Activated naive CD8-positive, alpha-beta T cell treated with anti-CD3 and anti-CD28 coated beads, Interleukin-2, amount 50 U/mL, for 24 hours (primary cell): ENCODE data around the gene PAGE1.

Source experiments
- ATAC-seq: fragments of 150-1000 bp; cut with Tn5 transposase; one replicate; pipeline ENCODE4 v1.10.0; 2021
- DNase-seq: peaks from one replicate; pipeline ENCODE4 v3.0.0; 2021
- H3K27ac Mint-ChIP-seq: one replicate; pipeline ENCODE4 v1.8.0; 2021; ENCODE audit warnings: mild to moderate bottlenecking, mixed read lengths
- H3K27me3 Mint-ChIP-seq: one replicate; pipeline ENCODE4 v1.8.0; 2021; ENCODE audit warnings: mixed read lengths
- H3K36me3 Mint-ChIP-seq: one replicate; pipeline ENCODE4 v1.8.0; 2021; ENCODE audit warnings: low read depth, mixed read lengths
- H3K4me1 Mint-ChIP-seq: one replicate; pipeline ENCODE4 v1.8.0; 2021; ENCODE audit warnings: mixed read lengths
- H3K4me3 Mint-ChIP-seq: one replicate; pipeline ENCODE4 v1.8.0; 2021; ENCODE audit warnings: mild to moderate bottlenecking, moderate library complexity, mixed read lengths
- H3K9me3 Mint-ChIP-seq: one replicate; pipeline ENCODE4 v1.8.0; 2021; ENCODE audit warnings: mixed read lengths

PAGE1 gene

GRCh38 chrX:49673394-49673793, 22.4 kb downstream of the PAGE1 start:
- ATAC-seq: no peak
- Mint-ChIP-seq H3K4me3 (no peak overlapping the region), H3K4me1 (no peaks in the 10 kb centered on the region), H3K27ac (no peak overlapping the region), H3K27me3 (peaks cover 2% of the 10 kb centered on the region), H3K9me3 (no peaks in the 10 kb centered on the region), H3K36me3 (no peaks in the 10 kb centered on the region)
- no peak for DNase-seq

DNA sequence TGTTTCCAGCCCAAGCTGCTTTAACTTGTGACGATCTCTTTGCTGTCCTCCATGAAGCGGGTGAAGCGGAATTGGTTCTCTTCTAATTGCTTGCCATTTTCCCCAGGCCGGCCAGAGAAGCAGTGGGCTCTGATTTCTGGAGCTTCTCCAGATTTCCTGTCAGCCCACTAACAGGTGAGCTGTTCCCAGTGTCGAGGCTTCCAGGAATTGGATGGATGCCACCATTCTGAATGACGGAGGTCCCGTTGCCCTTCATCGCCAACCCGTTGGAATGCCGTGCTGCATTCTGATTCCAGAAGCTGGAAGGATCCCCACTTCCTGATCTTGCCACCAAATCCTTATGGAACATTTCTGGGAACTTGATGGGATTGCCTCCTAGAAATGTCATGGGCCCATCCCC, 31.0 kb downstream of the PAGE1 start:
- H3K27ac Mint-ChIP-seq: no peak overlapping the region
- no peak overlapping the region for H3K4me3 Mint-ChIP-seq
- H3K9me3 Mint-ChIP-seq: no peaks in the 10 kb centered on the region
- no peak for DNase-seq
- H3K4me1 Mint-ChIP-seq: no peaks in the 10 kb centered on the region
- H3K27me3 Mint-ChIP-seq: no peaks in the 10 kb centered on the region
- H3K36me3 Mint-ChIP-seq: no peaks in the 10 kb centered on the region
- no peak for ATAC-seq

DNA sequence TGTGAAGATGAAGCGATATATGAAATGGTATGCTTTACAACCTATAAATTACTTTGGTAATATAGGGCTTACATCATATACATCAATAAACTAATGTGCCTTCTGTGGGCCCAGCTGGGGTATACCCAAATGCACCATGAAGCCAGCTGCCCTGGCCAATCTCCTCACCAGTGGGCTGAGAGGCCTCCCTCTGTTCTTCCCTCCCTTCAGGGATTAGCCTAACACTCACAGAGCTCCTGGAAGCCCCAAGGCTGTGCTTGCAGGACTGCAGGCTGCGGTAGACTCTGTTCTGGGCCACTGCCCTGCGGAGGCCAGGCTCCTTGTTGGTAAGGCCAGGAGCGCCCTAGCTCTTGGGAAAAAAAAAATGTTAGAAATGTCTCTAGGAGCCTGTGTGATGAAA, 33.9 kb downstream of the PAGE1 start:
- DNase-seq (no peak), ATAC-seq (no peak)
- Mint-ChIP-seq H3K4me3 (no peak overlapping the region), H3K9me3 (no peaks in the 10 kb centered on the region), H3K4me1 (no peaks in the 10 kb centered on the region), H3K27ac (no peak overlapping the region), H3K27me3 (no peaks in the 10 kb centered on the region), H3K36me3 (no peaks in the 10 kb centered on the region)

GRCh38 chrX:49659771-49660170, 36.0 kb downstream of the PAGE1 start:
- H3K9me3 Mint-ChIP-seq: no peaks in the 10 kb centered on the region
- DNase-seq (no peak), ATAC-seq (no peak)
- H3K4me1 Mint-ChIP-seq: no peaks in the 10 kb centered on the region
- H3K27me3 Mint-ChIP-seq: no peaks in the 10 kb centered on the region
- H3K36me3 Mint-ChIP-seq: no peaks in the 10 kb centered on the region
- H3K4me3 Mint-ChIP-seq: no peak overlapping the region
- no peak overlapping the region for H3K27ac Mint-ChIP-seq

GRCh38 chrX:49656533-49656932, 39.3 kb downstream of the PAGE1 start:
- ATAC-seq: no peak
- Mint-ChIP-seq H3K27me3 (no peaks in the 10 kb centered on the region), H3K4me1 (no peaks in the 10 kb centered on the region), H3K4me3 (no peak overlapping the region), H3K36me3 (no peaks in the 10 kb centered on the region), H3K9me3 (no peaks in the 10 kb centered on the region), H3K27ac (no peak overlapping the region)
- DNase-seq: no peak

DNA sequence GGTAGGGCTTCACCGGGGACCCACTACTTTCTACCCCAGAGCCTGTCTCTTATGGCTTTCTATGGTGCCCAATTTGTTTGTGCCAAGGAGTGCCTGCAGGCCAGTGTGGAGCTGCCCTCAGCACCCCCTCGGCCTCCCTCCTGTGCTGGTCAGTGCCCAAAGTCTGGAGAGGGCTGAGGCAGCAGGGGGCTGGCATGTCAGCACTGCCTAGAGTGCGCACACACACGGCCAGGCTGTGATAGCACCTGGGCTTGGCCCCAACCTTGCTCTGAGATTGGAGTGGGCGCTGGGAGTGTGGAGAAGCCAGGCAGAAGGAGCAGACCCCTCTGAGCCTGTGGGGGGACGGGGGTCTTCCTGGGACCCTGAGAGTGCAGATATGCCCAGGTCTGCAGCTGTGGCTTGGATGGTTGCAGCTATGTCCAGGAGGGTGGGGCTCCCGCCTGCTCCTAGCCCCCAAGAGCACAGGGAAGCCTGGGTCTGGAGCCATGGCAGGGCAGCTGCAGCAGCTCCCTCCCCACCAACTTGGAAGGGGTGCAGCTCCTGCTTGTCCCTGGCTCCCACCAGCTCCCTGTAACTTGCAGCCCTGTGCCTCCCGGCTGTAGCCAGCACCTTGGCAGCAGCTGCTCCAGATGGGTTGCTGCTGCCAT, 50.7 kb downstream of the PAGE1 start:
- Mint-ChIP-seq H3K4me3 (no peak overlapping the region), H3K36me3 (no peaks in the 10 kb centered on the region), H3K27me3 (no peaks in the 10 kb centered on the region), H3K4me1 (no peaks in the 10 kb centered on the region), H3K9me3 (no peaks in the 10 kb centered on the region), H3K27ac (no peak overlapping the region)
- no peak for DNase-seq
- no peak for ATAC-seq
